Sigmoid colon (tissue), 7 donors: Measurements from ENCODE around the gene PAX4. TPM values are rescaled to one million over a fixed set of nuclear protein-coding genes. Genes with fewer than 3 reads are reported as not detected.
"Not testable (repeated sequence)": the region's sequence is repeated elsewhere in the genome, so short reads cannot be mapped to it uniquely, and the experiment has no call there.

Experiments
- DNase-seq: peaks from one replicate; pipeline ENCODE4 v3.0.0-alpha.2; 2019
- H3K27ac ChIP-seq, 4 donors: fragments of 200-600 bp; sonication (generic); one replicate each; pipeline ENCODE4 v1.5.1; 2016 to 2019; ENCODE audit warnings: mild to moderate bottlenecking in 1 of 4
- H3K27me3 ChIP-seq, 3 donors: fragments of 200-600 bp; sonication (generic); one replicate each; pipeline ENCODE4 v1.5.1; 2019; ENCODE audit warnings: mild to moderate bottlenecking in 1 of 3
- H3K36me3 ChIP-seq, 4 donors: fragments of 200-600 bp; sonication (generic); one replicate each; pipeline ENCODE4 v1.5.1; 2016 to 2019
- H3K4me1 ChIP-seq, 4 donors: fragments of 200-600 bp; sonication (generic); one replicate each; pipeline ENCODE4 v1.5.1; 2017 to 2019
- H3K4me3 ChIP-seq, 4 donors: fragments of 200-600 bp; sonication (generic); one replicate each; pipeline ENCODE4 v1.5.1; 2017 to 2019; ENCODE audit warnings: mild to moderate bottlenecking in 2 of 4, moderate library complexity in 1 of 4
- H3K9me3 ChIP-seq, 4 donors: fragments of 200-600 bp in 3 of 4; sonication (generic) in 3 of 4; one replicate each; pipeline versions ENCODE4 v1.5.1 to v1.6.1; 2013 to 2019
- CTCF ChIP-seq, 4 experiments: fragments of 450-650 bp in 3 of 4; fragments of 200-600 bp in 1 of 4; IDR thresholded peaks; one replicate each; pipeline ENCODE4 v1.5.1; 2016 to 2019; ENCODE audit warnings: antibody characterized with exemption in 4 of 4, mild to moderate bottlenecking in 3 of 4, moderate library complexity in 2 of 4
- EP300 ChIP-seq, 4 donors: sonication (generic); formaldehyde crosslinking; IDR thresholded peaks; one replicate each; pipeline ENCODE4 v1.6.1; 2017; ENCODE audit warnings: antibody characterized with exemption in 4 of 4
- POLR2A ChIP-seq, 2 donors: fragments of 450-650 bp; IDR thresholded peaks; one replicate each; pipeline ENCODE4 v1.6.1; 2016; ENCODE audit warnings: antibody characterized with exemption in 2 of 2, mild to moderate bottlenecking in 2 of 2, moderate library complexity in 2 of 2
- POLR2AphosphoS5 ChIP-seq, 4 donors: sonication (generic); formaldehyde crosslinking; IDR thresholded peaks; one replicate each; pipeline ENCODE4 v1.6.1; 2017; ENCODE audit warnings: antibody characterized with exemption in 4 of 4
- WGBS, 2 donors: extraction: QIAGEN DNeasy Blood & Tissue Kit; methylation state at CpG; one replicate each; pipeline ENCODE4 v1.1.7; 2013; 5-methylcytosine and 5-hydroxymethylcytosine counted together
- intact Hi-C: fragments of 100-400 bp; cut with DNase I; formaldehyde crosslinking; loops from one replicate; pipeline ENCODE4 v1.15.1; 2023
- polyA plus RNA-seq, 3 donors: library from polyadenylated mRNA; stranded (reverse); fragments of 200-250 nt; gene quantifications; one replicate each; pipeline ENCODE4 v1.2.3, GENCODE V29; 2013
- total RNA-seq, 4 donors: library from RNA; depleted of rRNA; stranded (reverse); fragments of >200 nt; gene quantifications; one replicate each; pipeline ENCODE4 v1.1.0, GENCODE V29; 2016
- donor health status: healthy with polysubstance abuse.
- donor health status: Bipolar disorder and iron deficiency.
- donor health status: healthy.

PAX4 gene
- total and polyA plus RNA-seq, 7 donors, result 0.13 to 1.2 (median 0.46) TPM; not detected in 4

- 73 to 83% methylated on average over 3 of the region's 3 CpGs for WGBS, 2 donors
Measured at GRCh38 chr7:127571741-127572505, 46.0 kb downstream of the PAX4 start.

GRCh38 chr7:127568034-127568433 lies 49.9 kb downstream of the PAX4 start:
- no CpG with 5 or more reads among the region's 3 CpGs for WGBS, 2 donors
- H3K27me3 ChIP-seq, H3K4me1 ChIP-seq, H3K36me3 ChIP-seq, DNase-seq, intact Hi-C loops, H3K9me3 ChIP-seq, H3K27ac ChIP-seq, H3K4me3 ChIP-seq: not testable (repeated sequence)

More at GRCh38 chr7:127571741-127572505, 46.0 kb downstream of the PAX4 start:
- Histone ChIP-seq H3K27ac (no peak overlapping the region), H3K4me1 (no peaks in the 10 kb centered on the region), H3K27me3 (no peaks in the 10 kb centered on the region), H3K4me3 (no peak overlapping the region), H3K36me3 (no peaks in the 10 kb centered on the region), H3K9me3 (no peaks in the 10 kb centered on the region)
- TF ChIP-seq CTCF (IDR thresholded peaks at IDR 0.05) (no peak), POLR2A (IDR thresholded peaks at IDR 0.05) (no peak), POLR2AphosphoS5 (IDR thresholded peaks at IDR 0.05) (no peak), EP300 (IDR thresholded peaks at IDR 0.05) (no peak)
- no peak for DNase-seq
- intact Hi-C loops, result no loop called here

- no peak overlapping the region for H3K27ac ChIP-seq
- H3K27me3 ChIP-seq, result no peaks in the 10 kb centered on the region
- H3K4me1 ChIP-seq, result no peaks in the 10 kb centered on the region
- no peaks in the 10 kb centered on the region for H3K9me3 ChIP-seq
- TF ChIP-seq POLR2AphosphoS5 (IDR thresholded peaks at IDR 0.05) (no peak), EP300 (IDR thresholded peaks at IDR 0.05) (no peak), POLR2A (IDR thresholded peaks at IDR 0.05) (no peak), CTCF (IDR thresholded peaks at IDR 0.05) (no peak)
- no peak overlapping the region for H3K4me3 ChIP-seq
- no peak for DNase-seq
- intact Hi-C loops, result no loop called here
- WGBS, 2 donors, result 71 to 73% methylated on average over 3 of the region's 3 CpGs
- H3K36me3 ChIP-seq, result no peaks in the 10 kb centered on the region
Measured at GRCh38 chr7:127566242-127566641, 51.7 kb downstream of the PAX4 start.

Other genes with a start within 250 kb of the PAX4 start
- gene ZNF800, start 225.4 kb downstream of the PAX4 start, total RNA-seq, result 10 to 100 TPM; 29.2 to 39.1 (median 36.0) TPM
- gene ZNF800, start 225.4 kb downstream of the PAX4 start, polyA plus RNA-seq, result 1 to 10 TPM; 3.6 to 8.3 (median 6.0) TPM
- 10 to 100 TPM in 2 of 4 donors, 1 to 10 TPM in 2; 8.7 to 13.8 (median 11.3) TPM for gene GCC1, start 32.5 kb downstream of the PAX4 start, total RNA-seq
- gene GCC1, start 32.5 kb downstream of the PAX4 start, polyA plus RNA-seq, result 10 to 100 TPM in 2 of 3 donors, 1 to 10 TPM in 1; 7.2 to 19.2 (median 12.2) TPM
- 100 to 1,000 TPM in 3 of 4 donors, 10 to 100 TPM in 1; 86.4 to 156 (median 138) TPM for gene ARF5, start 29.7 kb downstream of the PAX4 start, total RNA-seq
- 100 to 1,000 TPM; 183 to 282 (median 210) TPM for gene ARF5, start 29.7 kb downstream of the PAX4 start, polyA plus RNA-seq
- gene FSCN3, start 24.4 kb downstream of the PAX4 start, total RNA-seq, result 1 to 10 TPM in 1 of 4 donors, not detected in 3; 4.4 TPM
- gene FSCN3, start 24.4 kb downstream of the PAX4 start, polyA plus RNA-seq, result under 1 TPM in 1 of 3 donors, not detected in 2; 0.22 TPM
- 10 to 100 TPM; 63.5 to 83.1 (median 74.2) TPM for gene SND1, start 34.1 kb upstream of the PAX4 start, total RNA-seq
- gene SND1, start 34.1 kb upstream of the PAX4 start, polyA plus RNA-seq, result 10 to 100 TPM; 30.6 to 93.4 (median 36.5) TPM